IMR-90 (cell line): ENCODE results near the gene NEK9. TPM values are rescaled to one million over a fixed set of nuclear protein-coding genes. Genes with fewer than 3 reads are reported as not detected.

ENCODE experiments used
- ATAC-seq: fragments of 200-7000 bp; cut with Tn5 transposase; 2 replicates; pipeline ENCODE4 v1.9.1; 2020; ENCODE audit warnings: low read depth, mild to moderate bottlenecking, moderate library complexity
- BruUV-seq: library from RNA; stranded (reverse); fragments of 400-500 nt; replicated peaks from 2 replicates; lab custom pipeline; 2021; lab: Mats Ljungman, UMichigan
- CTCF ChIA-PET: fragments of 300-600 bp; formaldehyde crosslinking; extraction: SDS; loops from one replicate; lab custom pipeline; 2021; ENCODE audit warnings: antibody characterized with exemption; lab: Yijun Ruan, JAX
- POLR2A ChIA-PET: fragments of 300-600 bp; sonication (Branson Sonifier 250); formaldehyde crosslinking; loops from one replicate; lab custom pipeline; 2022; ENCODE audit warnings: antibody characterized with exemption; ENCODE audit not compliant: unreplicated experiment; lab: Charles Lee
- DNase-seq: peaks from one replicate; pipeline ENCODE4 v3.0.0; 2013
- H2AFZ ChIP-seq: replicated peaks from 2 replicates; pipeline ENCODE3; 2013; ENCODE audit warnings: low read length, mild to moderate bottlenecking; ENCODE audit not compliant: poor library complexity
- H2AK5ac ChIP-seq: 2 replicates; pipeline ENCODE4 v1.6.1; 2013; ENCODE audit warnings: low read depth, low read length, inconsistent platforms
- H2AK9ac ChIP-seq: replicated peaks from 2 replicates; pipeline ENCODE3; 2013; ENCODE audit warnings: mild to moderate bottlenecking, low read depth, low read length, moderate library complexity; ENCODE audit not compliant: poor library complexity
- H2BK120ac ChIP-seq: 2 replicates; pipeline ENCODE4 v1.6.1; 2013; ENCODE audit warnings: low read depth, low read length, inconsistent platforms
- H2BK15ac ChIP-seq: 3 replicates; pipeline ENCODE4 v1.6.1; 2013; ENCODE audit warnings: low read depth, low read length, inconsistent platforms
- H2BK20ac ChIP-seq: 2 replicates; pipeline ENCODE4 v1.6.1; 2013; ENCODE audit warnings: low read depth, mild to moderate bottlenecking, inconsistent platforms, low read length, moderate library complexity
- H2BK5ac ChIP-seq: 2 replicates; pipeline ENCODE4 v1.6.1; 2013; ENCODE audit warnings: mild to moderate bottlenecking, low read depth, low read length, inconsistent platforms; ENCODE audit not compliant: poor library complexity, severe bottlenecking
- H3K14ac ChIP-seq: replicated peaks from 2 replicates; pipeline ENCODE4 v1.6.1; 2013; ENCODE audit warnings: low read depth, low read length, inconsistent platforms
- H3K18ac ChIP-seq: 2 replicates; pipeline ENCODE4 v1.6.1; 2013; ENCODE audit warnings: low read depth, low read length, control low read depth
- H3K23ac ChIP-seq: 2 replicates; pipeline ENCODE4 v1.6.1; 2013; ENCODE audit warnings: low read depth, low read length, inconsistent platforms
- H3K27ac ChIP-seq: 2 replicates; pipeline ENCODE4 v1.5.1; 2013; ENCODE audit warnings: mild to moderate bottlenecking, control low read depth, low read length; ENCODE audit not compliant: insufficient read depth
- H3K27me3 ChIP-seq: 2 replicates; pipeline ENCODE4 v1.6.1; 2013; ENCODE audit warnings: low read length; ENCODE audit not compliant: control insufficient read depth, insufficient read depth
- H3K36me3 ChIP-seq: 2 replicates; pipeline ENCODE4 v1.6.1; 2013; ENCODE audit warnings: low read length, mixed read lengths; ENCODE audit not compliant: control insufficient read depth, insufficient read depth
- H3K4ac ChIP-seq: 2 replicates; pipeline ENCODE4 v1.6.1; 2013; ENCODE audit warnings: low read depth, low read length, inconsistent platforms
- H3K4me1 ChIP-seq: 2 replicates; pipeline ENCODE4 v1.6.1; 2013; ENCODE audit warnings: low read length, mixed read lengths; ENCODE audit not compliant: control insufficient read depth, insufficient read depth
- H3K4me2 ChIP-seq: 2 replicates; pipeline ENCODE4 v1.6.1; 2013; ENCODE audit warnings: low read depth, mild to moderate bottlenecking, control low read depth, low read length, moderate library complexity
- H3K4me3 ChIP-seq: 2 replicates; pipeline ENCODE4 v1.5.1; 2013; ENCODE audit warnings: low read depth, mild to moderate bottlenecking, control low read depth, low read length, moderate library complexity; ENCODE audit not compliant: insufficient read depth
- H3K56ac ChIP-seq: 2 replicates; pipeline ENCODE4 v1.6.1; 2013; ENCODE audit warnings: low read length, inconsistent platforms; ENCODE audit not compliant: insufficient read depth; ENCODE audit errors: extremely low read depth
- H3K79me1 ChIP-seq, 2 experiments: 2 replicates each; pipeline ENCODE4 v1.6.1; 2013; ENCODE audit warnings: low read length in 2 of 2, inconsistent platforms in 1 of 2, low read depth in 1 of 2
- H3K9ac ChIP-seq: 2 replicates; pipeline ENCODE4 v1.6.1; 2013; ENCODE audit warnings: low read depth, low read length, control low read depth
- H3K9me1 ChIP-seq: 2 replicates; pipeline ENCODE4 v1.6.1; 2013; ENCODE audit warnings: low read length, inconsistent platforms; ENCODE audit not compliant: insufficient read depth
- H3K9me3 ChIP-seq: 2 replicates; pipeline ENCODE4 v1.6.1; 2013; ENCODE audit warnings: low read length; ENCODE audit not compliant: control insufficient read depth, insufficient read depth
- H4K20me1 ChIP-seq: 2 replicates; pipeline ENCODE4 v1.6.1; 2013; ENCODE audit warnings: low read length, inconsistent platforms; ENCODE audit not compliant: insufficient read depth
- H4K5ac ChIP-seq: 2 replicates; pipeline ENCODE4 v1.6.1; 2013; ENCODE audit warnings: mild to moderate bottlenecking, low read depth, low read length, control low read depth
- H4K8ac ChIP-seq, 2 experiments: 2 replicates each; pipeline ENCODE4 v1.6.1; 2013; ENCODE audit warnings: low read depth in 2 of 2, low read length in 2 of 2, control low read depth in 1 of 2, inconsistent platforms in 1 of 2
- H4K91ac ChIP-seq: 2 replicates; pipeline ENCODE4 v1.6.1; 2013; ENCODE audit warnings: low read depth, low read length, inconsistent platforms; ENCODE audit not compliant: insufficient read depth
- BHLHE40 ChIP-seq: fragments of 150-350 bp; IDR thresholded peaks from 2 replicates; pipeline ENCODE4 v1.6.1; 2016; ENCODE audit warnings: mild to moderate bottlenecking, low read depth, low read length
- MAFK ChIP-seq: IDR thresholded peaks from 2 replicates; pipeline ENCODE4 v1.6.1; 2012; ENCODE audit warnings: low read depth, low read length, improper control_type of control experiment
- WGBS, 2 experiments: methylation state at CpG; one replicate each; pipeline versions ENCODE4 v1.1.5 to v1.1.7; 2013; ENCODE audit warnings: missing lambda C conversion rate in 2 of 2; ENCODE audit not compliant: insufficient read length in 1 of 2; ENCODE audit errors: extremely low coverage in 2 of 2; 5-methylcytosine and 5-hydroxymethylcytosine counted together
- dilution Hi-C: fragments of 300-500 bp; cut with HindIII; formaldehyde crosslinking; loops from one replicate; pipeline ENCODE4 v1.14.3; 2018; ENCODE audit warnings: low sequenced_read_pairs; ENCODE audit not compliant: unreplicated experiment
- in situ Hi-C: fragments of 300-500 bp; cut with MboI; formaldehyde crosslinking; loops from 3 replicates; pipeline ENCODE4 v1.14.3; 2019; ENCODE audit warnings: low sequenced_read_pairs, inconsistent platforms, mixed read lengths
- intact Hi-C: fragments of 100-400 bp; cut with micrococcal nuclease; formaldehyde crosslinking; loops from 2 replicates; pipeline ENCODE4 v1.10.0; 2022
- polyA plus RNA-seq, 3 experiments: library from polyadenylated mRNA; depleted of rRNA; stranded (reverse); fragments of >200 nt; gene quantifications; 2 replicates each; pipeline ENCODE4 v1.2.3, GENCODE V29; 2012; ENCODE audit warnings: low replicate concordance in 1 of 3
- total RNA-seq: library from RNA; depleted of rRNA; stranded (reverse); fragments of >200 nt; gene quantifications from 2 replicates; pipeline ENCODE4 v1.2.3, GENCODE V29; 2012

Gene NEK9
- total and polyA plus RNA-seq, 2 of the 4 experiments (the other 2 are of a cell fraction): 22.9 to 23.2 TPM

- BruUV-seq: no TSS peak
- ChIA-PET POLR2A (no interaction called here), CTCF (interaction anchor here (0.7 kb wide), 1 partner anchor 81 kb away, joined by 3 read pairs; no protein-coding TSS in a partner anchor)
- Histone ChIP-seq H4K5ac (no peak overlapping the region), H3K23ac (peak overlapping the region; percentile 31; the same call in 1 of the 2 replicates), H2AK9ac (no peak overlapping the region), H3K9me1 (peaks cover 10% of the 10 kb centered on the region), H4K8ac (no peak overlapping the region), H2BK120ac (0 out of 2 replicates have a peak overlapping the region, but pooled peaks have one; percentile 9), H3K27me3 (no peaks in the 10 kb centered on the region), H4K20me1 (no peaks in the 10 kb centered on the region), H3K4me3 (no peak overlapping the region), H2AK5ac (peak overlapping the region; percentile 31; the same call in 1 of the 2 replicates), H3K9me3 (no peaks in the 10 kb centered on the region), H3K14ac (0 out of 2 replicates have a peak overlapping the region, but pooled peaks have one; percentile 37), H3K4ac (no peak overlapping the region; the same call in 1 of the 2 replicates), H4K91ac (no peak overlapping the region), H3K18ac (no peak overlapping the region; the same call in 1 of the 2 replicates), H3K56ac (no peak overlapping the region), H3K79me1 (peaks cover 13 to 42% of the 10 kb centered on the region in 2 experiments; a peak in 3 of 4 replicates), H3K4me1 (peaks cover 17% of the 10 kb centered on the region), H2BK15ac (0 out of 3 replicates have a peak overlapping the region, but pooled peaks have one; percentile 24), H2AFZ (no peak overlapping the region), H3K27ac (no peak overlapping the region), H3K36me3 (no peaks in the 10 kb centered on the region), H3K9ac (no peak overlapping the region), H2BK20ac (peak overlapping the region; percentile 40), H2BK5ac (no peak overlapping the region), H3K4me2 (no peak overlapping the region)
- DNase-seq (no peak), ATAC-seq (no peak)
- intact Hi-C loops (no loop called here), in situ Hi-C loops (no loop called here), dilution Hi-C loops (no loop called here)
- WGBS, 2 experiments: 70% methylated on average over 3 of the region's 5 CpGs; no CpG with 5 or more reads in 1 of the 2 experiments
- TF ChIP-seq MAFK (0 out of 2 replicates have a peak, but pooled peaks have one; percentile 7), BHLHE40 (no peak)
Measured at GRCh38 chr14:75046275-75046674, 80.6 kb downstream of the NEK9 start.
